Umbilical cord (tissue), 2 donors: ENCODE data around the gene PROM2. TPM values are rescaled to one million over a fixed set of nuclear protein-coding genes. Genes with fewer than 3 reads are reported as not detected.

ENCODE experiments used
- DNase-seq: peaks from one replicate; pipeline ENCODE4 v3.0.0-alpha.2; 2015; ENCODE audit warnings: low spot score
- total RNA-seq: library from RNA; depleted of rRNA; stranded (reverse); fragments of >200 nt; gene quantifications from one replicate; pipeline ENCODE4 v1.2.3, GENCODE V29; 2014; ENCODE audit warnings: low replicate concordance; ENCODE audit not compliant: insufficient read depth

Gene PROM2
- total RNA-seq, 1 donor from 2014 or later, result 2.4 TPM

DNA sequence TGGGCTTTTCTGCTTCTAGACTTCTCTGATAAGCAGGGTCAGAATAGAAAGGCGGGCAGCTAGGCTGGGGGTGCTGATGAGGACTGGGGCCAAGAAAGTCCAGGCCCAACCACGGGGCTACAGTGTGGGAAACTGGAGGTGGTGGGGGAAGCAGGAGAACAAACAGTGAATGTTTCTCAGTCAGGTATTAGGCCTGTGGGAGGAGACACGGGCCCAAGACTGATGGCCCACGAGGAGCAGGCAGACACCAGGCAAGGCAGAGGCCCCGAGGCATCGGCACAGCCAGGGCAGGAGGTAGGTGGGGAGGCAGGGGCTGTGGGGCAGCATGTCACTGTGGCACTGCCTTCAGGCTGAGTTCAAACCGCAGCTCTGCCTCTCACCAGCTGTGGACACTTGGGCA is 63.6 kb downstream of the PROM2 start:
- DNase-seq, result no peak

Other genes with a start within 250 kb of the PROM2 start
- 3.6 TPM for gene MAL, start 248.7 kb upstream of the PROM2 start, total RNA-seq
- 44.1 TPM for gene MRPS5, start 152.6 kb upstream of the PROM2 start, total RNA-seq
- gene ZNF514, start 114.6 kb upstream of the PROM2 start, total RNA-seq, result 31.5 TPM
- 2.9 TPM for gene ZNF2, start 108.6 kb upstream of the PROM2 start, total RNA-seq
- 21.2 TPM for gene ZNF892, start 66.9 kb upstream of the PROM2 start, total RNA-seq
- 12.5 TPM for gene KCNIP3, start 22.9 kb downstream of the PROM2 start, total RNA-seq
- gene FAHD2A, start 128.3 kb downstream of the PROM2 start, total RNA-seq, result 16.9 TPM
- gene TRIM43B, start 210.3 kb downstream of the PROM2 start, total RNA-seq, result not detected